Measurements from ENCODE around the gene KDM5A. TPM values are rescaled to one million over a fixed set of nuclear protein-coding genes. Genes with fewer than 3 reads are reported as not detected.

KDM5A gene
- total RNA-seq, 1 experiment from 2014 or later, result 56.9 TPM

DNA sequence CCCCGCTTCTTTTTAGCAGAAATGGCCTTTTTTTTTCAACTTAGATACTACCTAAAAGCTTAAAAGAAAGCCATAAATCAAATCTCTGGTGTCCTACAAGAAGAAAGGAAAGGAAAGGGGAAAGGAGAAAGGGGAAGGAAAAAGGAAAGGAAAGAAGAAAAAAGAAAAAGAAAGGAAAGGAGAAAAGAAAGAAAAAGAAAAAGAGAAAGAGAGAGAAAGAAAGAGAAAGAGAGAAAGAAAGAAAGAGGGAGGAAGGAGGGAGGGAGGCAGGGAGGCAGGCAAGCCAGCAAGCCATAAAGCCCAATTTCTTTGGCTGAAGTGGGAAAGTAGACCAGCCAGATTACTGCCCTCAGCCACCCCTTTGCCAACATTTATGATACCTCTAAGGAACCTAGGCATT is 94.0 kb downstream of the KDM5A start:
- Histone ChIP-seq H2AFZ (ENCODE audit: low read length) (no peak overlapping the region), H4K5ac (ENCODE audit: insufficient read length, low read depth, low read length) (no peak overlapping the region), H3K14ac (ENCODE audit: insufficient read depth, low read length) (no peak overlapping the region), H2BK5ac (ENCODE audit: insufficient read length, low read length) (no peak overlapping the region), H4K20me1 (ENCODE audit: control insufficient read depth, insufficient read depth, insufficient read length) (no peaks in the 10 kb centered on the region), H2BK12ac (ENCODE audit: insufficient read length, low read depth, low read length) (no peak overlapping the region), H3K4ac (ENCODE audit: low read depth, low read length) (no peak overlapping the region), H3K4me1 (ENCODE audit: insufficient read depth, low read length) (no peaks in the 10 kb centered on the region), H3K18ac (ENCODE audit: insufficient read length, low read depth, low read length) (no peak overlapping the region), H3K79me2 (ENCODE audit: insufficient read depth, low read length) (no peaks in the 10 kb centered on the region; the same call in 1 of the 2 replicates), H2BK20ac (ENCODE audit: low read depth, low read length, poor library complexity, severe bottlenecking) (no peak overlapping the region), H3K9me3 (ENCODE audit: control insufficient read depth, low read depth, low read length) (no peaks in the 10 kb centered on the region), H3K27ac (ENCODE audit: insufficient read length, low read depth, low read length) (no peak overlapping the region), H3K23me2 (ENCODE audit: insufficient read length, low read depth, low read length, poor library complexity, severe bottlenecking) (no peaks in the 10 kb centered on the region), H4K8ac (replicated peaks; ENCODE audit: insufficient read length, low read depth, low read length) (no peak overlapping the region), H2AK5ac (ENCODE audit: insufficient read length, low read length) (no peak overlapping the region), H3K79me1 (ENCODE audit: insufficient read depth, low read depth, low read length, poor library complexity, severe bottlenecking) (no peaks in the 10 kb centered on the region), H2BK120ac (ENCODE audit: low read depth, low read length, poor library complexity, severe bottlenecking) (no peak overlapping the region), H3K4me2 (ENCODE audit: insufficient read depth, insufficient read length, low read length) (no peak overlapping the region), H3K23ac (ENCODE audit: insufficient read length, low read depth, low read length) (no peak overlapping the region), H2BK15ac (ENCODE audit: low read depth, low read length) (no peak overlapping the region), H3T11ph (ENCODE audit: low read length) (no peak overlapping the region), H4K91ac (ENCODE audit: insufficient read length, low read depth, low read length) (no peak overlapping the region), H3K27me3 (ENCODE audit: insufficient read depth, low read length) (no peaks in the 10 kb centered on the region), H3K56ac (ENCODE audit: insufficient read length, low read depth, low read length) (no peak overlapping the region), H3K9ac (ENCODE audit: extremely low read depth, insufficient read length, low read length) (no peak overlapping the region)
- no peak overlapping the region for H3K27ac Mint-ChIP-seq
- peaks cover 0 to 5% of the 10 kb centered on the region in 2 experiments; a peak in 2 of 4 replicates for H3K4me1 Mint-ChIP-seq
- no peak overlapping the region for H3K4me3 Mint-ChIP-seq
- H3K27me3 Mint-ChIP-seq (ENCODE audit: low read depth), result no peaks in the 10 kb centered on the region
- DNase-seq, result no peak
- H3K9me3 Mint-ChIP-seq, result peaks cover 10 to 12% of the 10 kb centered on the region in 2 experiments
- WGBS (ENCODE audit: extremely low coverage, insufficient read length, low lambda C conversion rate), result no CpG with 5 or more reads among the region's 1 CpG
- TF ChIP-seq, protein P1, sequence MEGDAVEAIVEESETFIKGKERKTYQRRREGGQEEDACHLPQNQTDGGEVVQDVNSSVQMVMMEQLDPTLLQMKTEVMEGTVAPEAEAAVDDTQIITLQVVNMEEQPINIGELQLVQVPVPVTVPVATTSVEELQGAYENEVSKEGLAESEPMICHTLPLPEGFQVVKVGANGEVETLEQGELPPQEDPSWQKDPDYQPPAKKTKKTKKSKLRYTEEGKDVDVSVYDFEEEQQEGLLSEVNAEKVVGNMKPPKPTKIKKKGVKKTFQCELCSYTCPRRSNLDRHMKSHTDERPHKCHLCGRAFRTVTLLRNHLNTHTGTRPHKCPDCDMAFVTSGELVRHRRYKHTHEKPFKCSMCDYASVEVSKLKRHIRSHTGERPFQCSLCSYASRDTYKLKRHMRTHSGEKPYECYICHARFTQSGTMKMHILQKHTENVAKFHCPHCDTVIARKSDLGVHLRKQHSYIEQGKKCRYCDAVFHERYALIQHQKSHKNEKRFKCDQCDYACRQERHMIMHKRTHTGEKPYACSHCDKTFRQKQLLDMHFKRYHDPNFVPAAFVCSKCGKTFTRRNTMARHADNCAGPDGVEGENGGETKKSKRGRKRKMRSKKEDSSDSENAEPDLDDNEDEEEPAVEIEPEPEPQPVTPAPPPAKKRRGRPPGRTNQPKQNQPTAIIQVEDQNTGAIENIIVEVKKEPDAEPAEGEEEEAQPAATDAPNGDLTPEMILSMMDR (conservative IDR thresholded peaks at IDR 0.05), result no peak
- H3K36me3 Mint-ChIP-seq (ENCODE audit: insufficient read depth in 1 of 3, low read depth in 3 of 3), result peaks cover 36 to 80% (median 61%) of the 10 kb centered on the region in 3 experiments

Data from H9 (cell line).